Neural progenitor cell (in vitro differentiated cells): ENCODE data around the gene KCNQ1. TPM values are rescaled to one million over a fixed set of nuclear protein-coding genes. Genes with fewer than 3 reads are reported as not detected.

Experiments
- DNase-seq: peaks from one replicate; pipeline ENCODE4 v3.0.0-alpha.2; 2016; ENCODE audit warnings: low spot score
- H2AFZ ChIP-seq: fragments of 200-600 bp; sonication (generic); replicated peaks from 2 replicates; pipeline ENCODE4 v1.6.1; 2016; ENCODE audit warnings: antibody characterized with exemption
- H3F3A ChIP-seq: fragments of 200-600 bp; sonication (generic); 2 replicates; pipeline ENCODE4 v1.6.1; 2016; ENCODE audit warnings: antibody characterized with exemption, low read depth
- H3K27ac ChIP-seq: fragments of 200-600 bp; sonication (generic); 2 replicates; pipeline ENCODE4 v1.5.1; 2016; ENCODE audit warnings: mild to moderate bottlenecking
- H3K27me3 ChIP-seq: fragments of 200-600 bp; sonication (generic); 2 replicates; pipeline ENCODE4 v1.6.1; 2016; ENCODE audit warnings: mild to moderate bottlenecking, moderate library complexity
- H3K36me3 ChIP-seq: fragments of 200-600 bp; sonication (generic); 2 replicates; pipeline ENCODE4 v1.5.1; 2016
- H3K4me1 ChIP-seq: fragments of 200-600 bp; sonication (generic); 2 replicates; pipeline ENCODE4 v1.6.1; 2016; ENCODE audit warnings: mixed run types
- H3K4me2 ChIP-seq: fragments of 200-600 bp; sonication (generic); 2 replicates; pipeline ENCODE4 v1.6.1; 2016
- H3K4me3 ChIP-seq: fragments of 200-600 bp; sonication (generic); 2 replicates; pipeline ENCODE4 v1.5.1; 2016
- H3K79me2 ChIP-seq: fragments of 200-600 bp; sonication (generic); 2 replicates; pipeline ENCODE4 v1.6.1; 2016; ENCODE audit warnings: low read depth
- H3K9ac ChIP-seq: fragments of 200-600 bp; sonication (generic); 2 replicates; pipeline ENCODE4 v1.6.1; 2016
- H3K9me3 ChIP-seq: fragments of 200-600 bp; sonication (generic); 2 replicates; pipeline ENCODE4 v1.5.1; 2016; ENCODE audit warnings: low read depth
- H4K20me1 ChIP-seq: fragments of 200-600 bp; sonication (generic); 2 replicates; pipeline ENCODE4 v1.6.1; 2016; ENCODE audit warnings: low read depth
- H3K27ac Mint-ChIP-seq: 3 replicates; pipeline ENCODE4 v1.8.0; 2021; ENCODE audit warnings: mixed read lengths
- H3K27me3 Mint-ChIP-seq: 2 replicates; pipeline ENCODE4 v1.8.0; 2022; ENCODE audit warnings: low read depth, mild to moderate bottlenecking, inconsistent platforms, moderate library complexity, mixed read lengths; ENCODE audit not compliant: insufficient read depth
- H3K36me3 Mint-ChIP-seq: 3 replicates; pipeline ENCODE4 v1.8.0; 2021; ENCODE audit warnings: mixed read lengths
- H3K4me1 Mint-ChIP-seq: 3 replicates; pipeline ENCODE4 v1.8.0; 2021; ENCODE audit warnings: mixed read lengths
- H3K4me3 Mint-ChIP-seq: 3 replicates; pipeline ENCODE4 v1.8.0; 2021; ENCODE audit warnings: mild to moderate bottlenecking, moderate library complexity, mixed read lengths
- H3K9me3 Mint-ChIP-seq: 3 replicates; pipeline ENCODE4 v1.8.0; 2020; ENCODE audit warnings: mixed read lengths
- EZH2 ChIP-seq: fragments of 200-600 bp; sonication (generic); IDR thresholded peaks from 2 replicates; pipeline ENCODE4 v1.6.1; 2017; ENCODE audit warnings: antibody characterized with exemption, mild to moderate bottlenecking, moderate library complexity
- EZH2phosphoT487 ChIP-seq: fragments of 200-600 bp; sonication (generic); IDR thresholded peaks from 2 replicates; pipeline ENCODE4 v1.6.1; 2017; ENCODE audit warnings: antibody characterized with exemption
- total RNA-seq: library from RNA; depleted of rRNA; stranded (reverse); fragments of >200 nt; gene quantifications from 2 replicates; pipeline ENCODE4 v1.2.3, GENCODE V29; 2015; ENCODE audit warnings: low replicate concordance
- TF ChIP-seq, protein P1 (sequence below): fragments of 200-600 bp; sonication (generic); IDR thresholded peaks from 2 replicates; pipeline ENCODE4 v1.5.1; 2017; ENCODE audit warnings: antibody characterized with exemption, mild to moderate bottlenecking

KCNQ1 gene
- total RNA-seq, 1 donor from 2014 or later, result 0.11 TPM

DNA sequence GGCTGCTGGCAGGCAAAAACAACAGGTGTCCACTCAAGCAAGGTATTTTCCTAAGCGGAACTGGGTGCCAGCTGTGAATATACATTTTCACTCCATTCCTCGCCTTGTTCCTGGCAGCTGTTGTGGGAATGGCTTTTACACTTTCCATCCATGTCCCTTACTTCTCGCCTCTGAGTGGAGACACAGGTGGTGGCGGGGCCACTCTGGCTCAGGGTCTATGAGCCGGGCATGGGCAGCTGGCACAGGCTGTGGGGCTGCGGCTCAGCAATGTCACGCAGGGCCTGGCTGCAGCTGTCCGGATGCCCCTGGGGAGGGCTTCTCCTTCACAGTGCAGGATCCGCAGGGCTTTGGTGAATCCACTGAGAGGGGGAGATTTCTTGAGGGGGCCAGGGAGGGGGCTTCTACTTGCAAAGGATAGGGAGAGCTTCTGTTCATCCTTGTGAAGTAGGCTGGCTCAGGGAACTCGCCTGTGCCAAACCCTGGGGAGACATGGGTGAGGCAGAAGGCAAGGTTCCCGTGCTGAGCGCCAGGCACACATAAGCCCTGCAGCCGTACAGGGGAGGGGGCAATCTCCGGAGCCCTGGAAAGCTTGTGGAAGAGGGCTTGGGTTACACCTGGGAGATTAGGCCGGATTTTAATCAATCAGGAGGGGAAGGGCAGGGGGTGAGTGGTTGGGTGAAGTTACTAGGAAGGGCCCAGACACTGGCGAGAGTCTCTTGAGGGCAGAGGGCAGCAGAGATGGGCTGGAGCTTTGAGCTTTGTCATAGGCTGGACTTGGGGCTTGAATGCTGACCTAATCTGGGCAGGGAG is 209.3 kb downstream of the KCNQ1 start:
- no peaks in the 10 kb centered on the region for H4K20me1 ChIP-seq
- H3K36me3 ChIP-seq, result no peaks in the 10 kb centered on the region
- H3K4me2 ChIP-seq, result no peak overlapping the region
- Mint-ChIP-seq H3K4me3 (no peak overlapping the region), H3K27ac (no peak overlapping the region), H3K36me3 (peaks cover 28% of the 10 kb centered on the region), H3K27me3 (peaks cover 16% of the 10 kb centered on the region), H3K4me1 (peaks cover 9% of the 10 kb centered on the region), H3K9me3 (peaks cover 79% of the 10 kb centered on the region)
- H3K4me3 ChIP-seq, result no peak overlapping the region
- no peak overlapping the region for H3K27ac ChIP-seq
- no peak for DNase-seq
- peaks cover 18% of the 10 kb centered on the region for H3K9me3 ChIP-seq
- no peaks in the 10 kb centered on the region for H3K79me2 ChIP-seq
- H3K27me3 ChIP-seq, result no peaks in the 10 kb centered on the region
- H3K9ac ChIP-seq, result no peak overlapping the region
- no peaks in the 10 kb centered on the region for H3F3A ChIP-seq
- TF ChIP-seq EZH2, result no peak
- no peak overlapping the region for H2AFZ ChIP-seq
- H3K4me1 ChIP-seq, result no peaks in the 10 kb centered on the region

DNA sequence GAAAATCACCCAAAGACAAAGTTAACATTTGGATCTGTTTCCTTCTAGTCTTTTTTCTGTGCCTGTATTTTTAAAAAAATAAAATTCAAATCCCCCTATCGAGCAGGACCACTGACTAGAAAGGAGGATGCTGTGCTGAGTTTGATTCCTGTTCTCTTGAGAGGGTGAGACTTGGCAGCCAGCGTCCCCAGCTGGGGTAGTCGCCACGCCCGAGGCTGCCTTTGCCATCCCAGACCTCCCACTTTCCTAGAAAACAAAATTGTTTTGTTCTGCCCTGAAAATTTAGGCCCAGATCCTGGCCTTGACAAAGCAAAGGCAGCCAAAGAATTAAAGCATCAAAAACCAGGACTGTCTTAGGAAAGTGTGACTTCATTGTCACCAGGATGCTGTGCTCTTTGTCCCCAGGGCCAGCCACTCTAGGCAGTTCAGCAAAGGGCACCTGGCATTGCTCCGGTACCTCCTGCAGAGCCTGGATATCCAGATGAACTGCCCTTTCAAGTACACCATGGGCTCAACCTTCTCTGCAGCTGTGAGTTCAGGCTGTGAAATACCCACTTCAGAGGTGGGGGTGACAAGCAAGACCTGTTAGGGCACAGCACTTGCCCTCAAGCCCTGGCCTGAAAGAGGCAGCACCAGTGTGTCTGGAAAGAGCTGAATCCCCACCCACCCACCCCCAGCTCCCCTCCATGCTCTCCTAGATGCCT is 210.4 kb downstream of the KCNQ1 start:
- Histone ChIP-seq H3K4me2 (no peak overlapping the region), H3K9me3 (peaks cover 17% of the 10 kb centered on the region), H3K79me2 (no peaks in the 10 kb centered on the region), H3F3A (no peaks in the 10 kb centered on the region), H3K27ac (no peak overlapping the region), H3K4me1 (no peaks in the 10 kb centered on the region), H3K4me3 (no peak overlapping the region), H3K27me3 (no peaks in the 10 kb centered on the region), H4K20me1 (no peaks in the 10 kb centered on the region), H2AFZ (no peak overlapping the region), H3K9ac (no peak overlapping the region), H3K36me3 (no peaks in the 10 kb centered on the region)
- H3K4me3 Mint-ChIP-seq, result no peak overlapping the region
- H3K27me3 Mint-ChIP-seq, result peaks cover 16% of the 10 kb centered on the region
- peaks cover 30% of the 10 kb centered on the region for H3K36me3 Mint-ChIP-seq
- peaks cover 76% of the 10 kb centered on the region for H3K9me3 Mint-ChIP-seq
- no peak overlapping the region for H3K27ac Mint-ChIP-seq
- no peak for DNase-seq
- H3K4me1 Mint-ChIP-seq, result peaks cover 9% of the 10 kb centered on the region
- TF ChIP-seq EZH2phosphoT487 (no peak), EZH2 (no peak)
- TF ChIP-seq, protein P1, sequence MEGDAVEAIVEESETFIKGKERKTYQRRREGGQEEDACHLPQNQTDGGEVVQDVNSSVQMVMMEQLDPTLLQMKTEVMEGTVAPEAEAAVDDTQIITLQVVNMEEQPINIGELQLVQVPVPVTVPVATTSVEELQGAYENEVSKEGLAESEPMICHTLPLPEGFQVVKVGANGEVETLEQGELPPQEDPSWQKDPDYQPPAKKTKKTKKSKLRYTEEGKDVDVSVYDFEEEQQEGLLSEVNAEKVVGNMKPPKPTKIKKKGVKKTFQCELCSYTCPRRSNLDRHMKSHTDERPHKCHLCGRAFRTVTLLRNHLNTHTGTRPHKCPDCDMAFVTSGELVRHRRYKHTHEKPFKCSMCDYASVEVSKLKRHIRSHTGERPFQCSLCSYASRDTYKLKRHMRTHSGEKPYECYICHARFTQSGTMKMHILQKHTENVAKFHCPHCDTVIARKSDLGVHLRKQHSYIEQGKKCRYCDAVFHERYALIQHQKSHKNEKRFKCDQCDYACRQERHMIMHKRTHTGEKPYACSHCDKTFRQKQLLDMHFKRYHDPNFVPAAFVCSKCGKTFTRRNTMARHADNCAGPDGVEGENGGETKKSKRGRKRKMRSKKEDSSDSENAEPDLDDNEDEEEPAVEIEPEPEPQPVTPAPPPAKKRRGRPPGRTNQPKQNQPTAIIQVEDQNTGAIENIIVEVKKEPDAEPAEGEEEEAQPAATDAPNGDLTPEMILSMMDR, result no peak

DNA sequence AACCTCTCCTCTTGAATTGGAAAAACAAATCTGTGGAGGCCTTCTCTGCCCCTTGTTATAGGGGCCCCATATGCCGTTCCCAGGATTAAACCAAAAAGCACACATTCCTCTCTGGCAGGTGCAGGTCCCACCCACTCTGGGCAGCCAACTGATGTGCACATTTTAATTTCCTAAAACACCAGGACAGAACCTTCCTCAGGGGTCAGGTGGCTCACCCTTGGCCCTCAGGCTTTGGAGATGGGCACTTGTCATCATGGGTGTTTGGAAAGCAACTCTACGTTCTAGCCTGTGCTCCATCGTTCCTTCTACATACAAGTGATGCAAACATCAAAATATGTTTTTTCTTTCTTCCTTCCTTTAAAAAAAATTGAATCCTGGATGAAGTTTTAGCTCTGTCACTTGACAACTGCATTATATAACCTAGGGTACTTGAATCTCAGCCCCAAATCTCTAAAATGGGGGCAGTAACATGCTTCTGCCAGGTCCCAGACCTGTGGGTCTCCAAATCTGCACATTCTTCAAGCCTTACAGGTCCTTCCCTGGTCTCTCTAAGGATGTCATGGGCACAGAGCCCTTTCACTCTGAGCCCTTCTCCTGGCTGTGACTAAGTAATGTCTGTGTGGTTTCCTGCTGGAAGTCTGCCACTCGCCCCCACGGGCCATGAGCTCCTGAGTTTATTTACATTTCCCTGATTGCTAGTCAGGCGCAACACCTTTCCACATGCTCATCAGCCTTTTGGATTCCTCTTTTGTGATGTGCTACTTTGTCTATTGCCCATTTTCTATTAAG is 211.2 kb downstream of the KCNQ1 start:
- H3K4me3 Mint-ChIP-seq, result no peak overlapping the region
- H4K20me1 ChIP-seq, result no peaks in the 10 kb centered on the region
- TF ChIP-seq EZH2phosphoT487 (no peak), EZH2 (no peak)
- TF ChIP-seq, protein P1, result no peak
- H3K4me1 Mint-ChIP-seq, result peaks cover 9% of the 10 kb centered on the region
- H3K9me3 ChIP-seq, result peaks cover 13% of the 10 kb centered on the region
- H2AFZ ChIP-seq, result no peak overlapping the region
- no peaks in the 10 kb centered on the region for H3K27me3 ChIP-seq
- H3K36me3 ChIP-seq, result no peaks in the 10 kb centered on the region
- no peak overlapping the region for H3K27ac Mint-ChIP-seq
- peaks cover 73% of the 10 kb centered on the region for H3K9me3 Mint-ChIP-seq
- H3K4me2 ChIP-seq, result no peak overlapping the region
- DNase-seq, result no peak
- H3K9ac ChIP-seq, result no peak overlapping the region
- H3K27me3 Mint-ChIP-seq, result peaks cover 15% of the 10 kb centered on the region
- no peaks in the 10 kb centered on the region for H3K4me1 ChIP-seq
- H3K79me2 ChIP-seq, result no peaks in the 10 kb centered on the region
- H3K36me3 Mint-ChIP-seq, result peaks cover 33% of the 10 kb centered on the region
- no peak overlapping the region for H3K4me3 ChIP-seq
- H3K27ac ChIP-seq, result no peak overlapping the region
- no peaks in the 10 kb centered on the region for H3F3A ChIP-seq
